Activated naive CD4-positive, alpha-beta T cell treated with anti-CD3 and anti-CD28 coated beads, Interleukin-2, amount 10 ng/mL, durations not matched to agents 7 days and 5 days (primary cell): ENCODE results near the gene MYO7A.

ENCODE experiments used
- CTCF ChIA-PET: fragments of 350-600 bp; sonication (Branson Sonifier 250); formaldehyde crosslinking; loops from one replicate; lab custom pipeline; 2021; ENCODE audit warnings: antibody characterized with exemption; lab: Charles Lee
- DNase-seq: peaks from one replicate; pipeline ENCODE4 v3.0.0-alpha.2; 2020
- H3K27ac Mint-ChIP-seq: one replicate; pipeline ENCODE4 v1.8.0; 2021; ENCODE audit warnings: mild to moderate bottlenecking, moderate library complexity, mixed read lengths
- H3K27me3 Mint-ChIP-seq: one replicate; pipeline ENCODE4 v1.8.0; 2021; ENCODE audit warnings: mild to moderate bottlenecking, mixed read lengths
- H3K36me3 Mint-ChIP-seq: one replicate; pipeline ENCODE4 v1.8.0; 2021; ENCODE audit warnings: mixed read lengths
- H3K4me1 Mint-ChIP-seq: one replicate; pipeline ENCODE4 v1.8.0; 2021; ENCODE audit warnings: mixed read lengths
- H3K4me3 Mint-ChIP-seq: one replicate; pipeline ENCODE4 v1.8.0; 2021; ENCODE audit warnings: mild to moderate bottlenecking, moderate library complexity, mixed read lengths
- H3K9me3 Mint-ChIP-seq: one replicate; pipeline ENCODE4 v1.8.0; 2021; ENCODE audit warnings: mixed read lengths

Gene MYO7A

GRCh38 chr11:77154381-77155081, 26.5 kb downstream of the MYO7A start:
- Mint-ChIP-seq H3K27ac (no peak overlapping the region), H3K4me3 (no peak overlapping the region)
- CTCF ChIA-PET: no interaction called here

DNA sequence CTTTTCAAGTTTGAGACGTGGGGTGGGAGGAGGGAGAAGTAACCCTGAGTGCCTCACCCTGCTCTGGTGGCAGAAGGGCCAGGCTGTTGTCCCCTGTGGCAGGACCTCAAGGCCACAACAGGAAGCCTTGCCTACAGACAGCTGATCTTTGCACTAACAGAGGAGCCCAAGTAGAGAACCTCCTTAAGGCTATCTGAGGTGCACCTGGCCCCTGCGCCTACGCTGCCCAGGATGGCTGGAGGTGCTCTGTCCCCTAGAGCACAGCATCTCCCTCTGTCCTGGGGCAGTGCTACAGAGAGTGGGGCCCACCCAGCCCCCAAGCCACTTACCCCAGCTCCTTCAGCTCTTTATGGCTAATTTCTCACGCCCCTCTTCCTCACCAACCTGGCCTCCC, 27.0 kb downstream of the MYO7A start:
- Mint-ChIP-seq H3K27me3 (peaks cover 15% of the 10 kb centered on the region), H3K27ac (no peak overlapping the region), H3K4me1 (peaks cover 18% of the 10 kb centered on the region), H3K9me3 (no peaks in the 10 kb centered on the region), H3K36me3 (no peaks in the 10 kb centered on the region), H3K4me3 (no peak overlapping the region)
- DNase-seq: no peak
- CTCF ChIA-PET: no interaction called here

More at GRCh38 chr11:77154381-77155081, 26.5 kb downstream of the MYO7A start:
- H3K27me3 Mint-ChIP-seq: peaks cover 18% of the 10 kb centered on the region
- no peak for DNase-seq
- H3K36me3 Mint-ChIP-seq: no peaks in the 10 kb centered on the region
- no peaks in the 10 kb centered on the region for H3K9me3 Mint-ChIP-seq
- peaks cover 18% of the 10 kb centered on the region for H3K4me1 Mint-ChIP-seq

DNA sequence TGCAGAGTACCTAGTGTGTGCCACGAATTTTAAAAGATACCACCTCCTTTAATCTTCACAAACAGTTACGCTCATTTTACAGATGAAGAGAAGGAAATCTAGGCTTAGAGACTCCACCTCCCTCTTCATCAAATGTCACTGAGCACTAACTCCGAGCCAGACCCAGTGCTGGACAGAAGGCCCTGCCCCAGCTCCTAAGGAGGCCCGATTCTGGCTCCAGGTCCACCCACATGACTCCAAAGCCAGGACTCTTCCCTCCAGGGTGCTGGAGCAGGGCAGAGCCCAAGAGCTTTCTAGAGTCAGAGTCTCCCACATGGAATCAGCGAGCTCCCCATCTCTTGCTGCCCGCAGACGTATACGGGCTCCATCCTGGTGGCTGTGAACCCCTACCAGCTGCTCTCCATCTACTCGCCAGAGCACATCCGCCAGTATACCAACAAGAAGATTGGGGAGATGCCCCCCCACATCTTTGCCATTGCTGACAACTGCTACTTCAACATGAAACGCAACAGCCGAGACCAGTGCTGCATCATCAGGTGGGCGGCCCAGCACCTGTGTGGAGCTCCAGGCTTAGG, 27.6 kb downstream of the MYO7A start:
- Mint-ChIP-seq H3K27ac (no peak overlapping the region), H3K27me3 (peaks cover 13% of the 10 kb centered on the region), H3K4me1 (peaks cover 18% of the 10 kb centered on the region), H3K4me3 (no peak overlapping the region), H3K36me3 (no peaks in the 10 kb centered on the region), H3K9me3 (no peaks in the 10 kb centered on the region)
- DNase-seq: no peak
- CTCF ChIA-PET: interaction anchor here (1.3 kb wide), 1 partner anchor 29 kb away, joined by 3 read pairs; no protein-coding TSS in a partner anchor

GRCh38 chr11:77156396-77157195, 28.6 kb downstream of the MYO7A start:
- Mint-ChIP-seq H3K27ac (no peak overlapping the region), H3K4me3 (no peak overlapping the region), H3K36me3 (no peaks in the 10 kb centered on the region), H3K27me3 (peaks cover 8% of the 10 kb centered on the region), H3K9me3 (no peaks in the 10 kb centered on the region), H3K4me1 (peaks cover 14% of the 10 kb centered on the region)
- no peak for DNase-seq
- CTCF ChIA-PET: interaction anchor here (1.3 kb wide), 1 partner anchor 30 kb away, joined by 3 read pairs; no protein-coding TSS in a partner anchor

GRCh38 chr11:77158041-77158695, 30.1 kb downstream of the MYO7A start:
- H3K36me3 Mint-ChIP-seq: no peaks in the 10 kb centered on the region
- no peaks in the 10 kb centered on the region for H3K9me3 Mint-ChIP-seq
- H3K4me3 Mint-ChIP-seq: no peak overlapping the region
- no peaks in the 10 kb centered on the region for H3K27me3 Mint-ChIP-seq
- CTCF ChIA-PET: interaction anchor here (1.1 kb wide), 1 partner anchor 67 kb away, joined by 3 read pairs; no protein-coding TSS in a partner anchor
- no peak for DNase-seq
- no peaks in the 10 kb centered on the region for H3K4me1 Mint-ChIP-seq
- H3K27ac Mint-ChIP-seq: no peak overlapping the region

DNA sequence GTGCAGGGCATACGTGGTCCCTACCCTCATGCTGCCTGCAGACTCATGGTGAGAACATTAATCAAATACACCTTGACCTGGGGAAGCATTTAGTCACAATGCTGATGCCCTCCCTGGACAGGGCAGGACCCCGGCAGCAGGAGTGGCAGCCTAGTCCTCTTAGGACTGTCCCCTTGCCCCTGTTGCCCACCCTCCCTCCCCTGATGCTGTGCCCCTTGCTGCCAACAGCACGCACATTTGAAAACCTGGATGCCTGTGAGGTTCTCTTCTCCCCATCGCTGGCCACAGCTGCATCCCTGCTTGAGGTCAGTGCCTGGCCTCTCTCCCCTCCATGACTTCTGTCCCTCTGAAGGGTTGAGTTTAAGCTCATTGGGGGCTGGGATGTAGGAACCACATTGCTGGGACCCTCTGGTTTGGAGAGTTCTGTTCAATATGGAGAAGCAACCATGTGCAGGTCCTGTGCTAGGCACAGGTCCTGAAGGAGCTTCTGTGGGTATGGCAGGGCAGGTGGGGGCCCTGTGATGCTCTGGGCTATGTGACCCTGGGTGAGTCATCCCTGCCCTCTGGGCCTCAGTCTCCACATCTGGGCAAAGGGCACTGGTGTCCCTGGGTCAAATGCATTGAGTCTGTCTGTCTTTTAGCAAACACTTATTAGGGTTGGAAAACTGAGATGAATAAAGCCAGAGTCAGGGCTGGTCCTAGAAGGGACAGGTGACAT, 31.3 kb downstream of the MYO7A start:
- Mint-ChIP-seq H3K27ac (no peak overlapping the region), H3K27me3 (no peaks in the 10 kb centered on the region), H3K4me3 (no peak overlapping the region), H3K4me1 (no peaks in the 10 kb centered on the region), H3K36me3 (no peaks in the 10 kb centered on the region), H3K9me3 (no peaks in the 10 kb centered on the region)
- no peak for DNase-seq
- CTCF ChIA-PET: no interaction called here

- no peak for DNase-seq
- Mint-ChIP-seq H3K27ac (no peak overlapping the region), H3K9me3 (no peaks in the 10 kb centered on the region), H3K36me3 (no peaks in the 10 kb centered on the region), H3K4me1 (no peaks in the 10 kb centered on the region), H3K4me3 (no peak overlapping the region), H3K27me3 (peaks cover 2% of the 10 kb centered on the region)
- CTCF ChIA-PET: no interaction called here
Measured at GRCh38 chr11:77159937-77160495, 32.0 kb downstream of the MYO7A start.

- CTCF ChIA-PET: interaction anchor here (1.6 kb wide), 1 partner anchor 36 kb away, joined by 4 read pairs; no protein-coding TSS in a partner anchor
Measured at GRCh38 chr11:77163271-77163670, 35.2 kb downstream of the MYO7A start.

GRCh38 chr11:77165066-77165465, 37.0 kb downstream of the MYO7A start:
- no peaks in the 10 kb centered on the region for H3K4me1 Mint-ChIP-seq
- peaks cover 21% of the 10 kb centered on the region for H3K27me3 Mint-ChIP-seq
- CTCF ChIA-PET: interaction anchor here (2.3 kb wide), 1 partner anchor 38 kb away, joined by 7 read pairs; the partner anchor contains the start of gene MYO7A
- H3K4me3 Mint-ChIP-seq: no peak overlapping the region
- no peaks in the 10 kb centered on the region for H3K36me3 Mint-ChIP-seq
- DNase-seq: no peak
- no peaks in the 10 kb centered on the region for H3K9me3 Mint-ChIP-seq
- no peak overlapping the region for H3K27ac Mint-ChIP-seq

More at GRCh38 chr11:77163271-77163670, 35.2 kb downstream of the MYO7A start:
- Mint-ChIP-seq H3K4me1 (no peaks in the 10 kb centered on the region), H3K27me3 (peaks cover 21% of the 10 kb centered on the region), H3K9me3 (no peaks in the 10 kb centered on the region), H3K4me3 (no peak overlapping the region), H3K36me3 (no peaks in the 10 kb centered on the region), H3K27ac (no peak overlapping the region)
- no peak for DNase-seq

- Mint-ChIP-seq H3K36me3 (no peaks in the 10 kb centered on the region), H3K27ac (no peak overlapping the region), H3K4me3 (no peak overlapping the region), H3K4me1 (no peaks in the 10 kb centered on the region), H3K27me3 (peaks cover 21% of the 10 kb centered on the region), H3K9me3 (no peaks in the 10 kb centered on the region)
- no peak for DNase-seq
- CTCF ChIA-PET: interaction anchor here (0.9 to 2.3 kb wide), 2 partner anchors 22 to 38 kb away, joined by 3 to 7 read pairs; partner anchors contain the start of gene MYO7A
Measured at GRCh38 chr11:77166021-77166420, 38.0 kb downstream of the MYO7A start.

DNA sequence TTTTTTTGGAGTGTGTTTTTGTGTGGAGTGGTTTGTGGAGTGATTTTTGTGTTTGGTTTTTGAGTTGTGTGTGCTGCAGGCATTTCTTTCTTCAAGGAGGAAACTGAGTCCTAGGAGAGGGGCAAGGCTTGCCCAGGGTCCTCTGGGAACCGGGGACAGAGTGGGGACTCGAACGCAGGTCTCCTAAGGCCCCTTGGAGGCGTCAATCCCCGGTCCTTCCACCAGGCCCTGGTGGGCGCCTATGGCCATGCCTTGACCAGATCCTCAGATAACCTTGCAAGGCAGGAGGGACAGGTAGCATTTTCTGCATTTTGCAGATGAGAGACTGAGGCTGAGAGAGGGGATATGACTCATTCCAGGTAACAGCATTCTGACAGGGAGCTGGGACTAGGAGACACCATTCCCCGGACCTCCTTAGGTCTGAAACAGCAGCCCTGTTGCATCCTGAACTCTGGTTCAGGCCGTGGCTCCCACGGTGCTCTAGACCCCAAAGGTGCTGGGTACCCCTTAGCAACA, 39.1 kb downstream of the MYO7A start:
- Mint-ChIP-seq H3K4me1 (no peaks in the 10 kb centered on the region), H3K36me3 (no peaks in the 10 kb centered on the region), H3K27me3 (peaks cover 21% of the 10 kb centered on the region), H3K4me3 (no peak overlapping the region), H3K27ac (no peak overlapping the region), H3K9me3 (no peaks in the 10 kb centered on the region)
- DNase-seq: no peak
- CTCF ChIA-PET: interaction anchor here (0.9 to 2.3 kb wide), 3 partner anchors 21 to 40 kb away, joined by 3 to 7 read pairs (median 7); partner anchors contain the start of gene MYO7A

- Mint-ChIP-seq H3K4me1 (no peaks in the 10 kb centered on the region), H3K27ac (no peak overlapping the region), H3K4me3 (no peak overlapping the region), H3K9me3 (no peaks in the 10 kb centered on the region), H3K27me3 (peaks cover 21% of the 10 kb centered on the region), H3K36me3 (no peaks in the 10 kb centered on the region)
- DNase-seq: no peak
- CTCF ChIA-PET: interaction anchor here (2.1 kb wide), 1 partner anchor 20 kb away, joined by 7 read pairs; no protein-coding TSS in a partner anchor
Measured at GRCh38 chr11:77167791-77168190, 39.7 kb downstream of the MYO7A start.

- CTCF ChIA-PET: no interaction called here
- no peak overlapping the region for H3K27ac Mint-ChIP-seq
- H3K27me3 Mint-ChIP-seq: peaks cover 18% of the 10 kb centered on the region
- DNase-seq: no peak
- no peak overlapping the region for H3K4me3 Mint-ChIP-seq
- H3K4me1 Mint-ChIP-seq: no peaks in the 10 kb centered on the region
- H3K9me3 Mint-ChIP-seq: no peaks in the 10 kb centered on the region
- H3K36me3 Mint-ChIP-seq: no peaks in the 10 kb centered on the region
Measured at GRCh38 chr11:77170107-77170506, 42.1 kb downstream of the MYO7A start.
